Amniotic epithelial cell (primary cell): Measurements from ENCODE around the gene CNGB1.
"Not testable (repeated sequence)": the region's sequence is repeated elsewhere in the genome, so short reads cannot be mapped to it uniquely, and the experiment has no call there.

Experiments used
- DNase-seq: peaks from one replicate; pipeline ENCODE4 v3.0.0-alpha.2; 2010; ENCODE audit warnings: low read depth

Gene CNGB1

DNA sequence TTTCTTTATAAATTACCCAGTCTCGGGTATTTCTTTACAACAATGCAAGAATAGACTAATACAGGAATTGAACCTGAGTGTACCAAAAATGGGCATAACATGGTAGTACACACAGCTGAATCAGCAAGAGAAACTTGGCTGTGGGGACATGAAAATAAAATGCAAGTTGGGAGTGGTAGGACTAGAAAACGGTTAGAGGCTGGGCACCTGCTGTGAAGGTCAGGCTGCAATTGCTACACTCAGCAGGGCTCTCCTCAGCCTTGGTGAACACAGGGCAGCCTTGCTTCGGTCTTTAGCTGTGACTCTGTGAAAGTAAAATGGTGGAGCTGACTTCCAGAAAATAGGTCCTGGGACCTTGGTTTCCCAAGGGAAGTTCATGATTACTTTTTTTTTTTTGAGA, 45.6 kb downstream of the CNGB1 start:
- DNase-seq, result no peak

- no peak for DNase-seq
Observed at GRCh38 chr16:57924514-57924913, 46.4 kb downstream of the CNGB1 start.

DNA sequence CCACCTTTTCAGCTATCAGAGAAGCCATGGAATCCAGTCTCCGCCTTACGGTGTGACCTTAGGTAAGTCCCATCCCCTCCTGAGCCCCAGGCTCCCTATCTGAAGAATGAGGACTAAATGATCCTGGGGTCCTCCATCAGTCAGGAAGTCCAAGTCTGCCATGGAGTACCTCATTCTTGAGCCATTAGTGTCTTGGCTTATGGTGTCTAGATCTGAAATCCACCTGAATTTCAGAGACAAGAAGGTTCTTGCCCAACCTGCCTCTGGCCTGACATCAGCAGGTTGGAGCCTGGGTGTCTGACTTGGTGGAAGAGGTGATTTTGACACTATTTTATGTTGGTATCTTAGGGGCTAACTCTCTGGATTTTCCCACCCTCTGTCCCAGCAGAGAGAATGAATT, 47.1 kb downstream of the CNGB1 start:
- no peak for DNase-seq

DNA sequence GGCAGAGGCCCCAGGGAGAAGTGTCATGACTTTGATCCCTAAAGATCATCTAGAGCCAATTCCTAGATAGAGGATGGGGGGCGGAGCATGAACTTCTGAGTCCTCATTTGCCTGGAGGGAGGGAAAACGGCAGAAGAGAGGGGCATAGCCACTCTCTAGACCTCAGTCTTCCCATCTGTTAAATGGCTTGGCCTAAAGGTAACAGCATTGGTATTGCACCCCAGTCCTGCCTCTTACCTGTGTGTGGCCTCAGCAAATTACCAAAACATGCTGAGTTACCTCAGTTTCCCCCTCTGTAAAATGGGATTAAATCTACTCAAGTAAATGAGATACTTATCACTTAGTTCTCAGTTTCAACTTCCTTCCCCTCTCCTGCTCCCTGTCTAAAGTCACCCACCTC, 47.5 kb downstream of the CNGB1 start:
- no peak for DNase-seq

- DNase-seq, result no peak
Observed at GRCh38 chr16:57920880-57921229, 50.1 kb downstream of the CNGB1 start.

- no peak for DNase-seq
Observed at GRCh38 chr16:57920215-57920879, 50.6 kb downstream of the CNGB1 start.

GRCh38 chr16:57918994-57919393, 51.9 kb downstream of the CNGB1 start:
- DNase-seq, result no peak

- no peak for DNase-seq
Observed at GRCh38 chr16:57918444-57918843, 52.5 kb downstream of the CNGB1 start.

DNA sequence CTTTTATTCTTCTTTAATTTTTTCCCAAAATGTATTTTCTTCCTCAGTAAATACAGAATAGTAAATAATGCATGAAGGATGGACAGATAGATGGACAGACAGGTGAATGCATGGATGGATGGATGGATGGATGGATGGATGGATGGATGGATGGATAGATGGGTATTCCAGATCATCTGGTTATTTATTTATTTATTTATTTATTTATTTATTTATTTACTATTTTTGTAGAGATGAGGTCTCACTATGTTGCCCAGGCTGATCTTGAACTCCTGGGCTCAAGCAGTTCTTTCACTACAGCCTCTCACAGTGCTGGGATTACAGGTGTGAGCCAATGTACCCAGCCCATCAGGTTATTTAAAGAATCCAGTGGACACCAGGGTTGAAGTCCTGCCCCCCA, 53.0 kb downstream of the CNGB1 start:
- not testable (repeated sequence) for DNase-seq

- not testable (repeated sequence) for DNase-seq
Observed at GRCh38 chr16:57917489-57917888, 53.4 kb downstream of the CNGB1 start.

DNA sequence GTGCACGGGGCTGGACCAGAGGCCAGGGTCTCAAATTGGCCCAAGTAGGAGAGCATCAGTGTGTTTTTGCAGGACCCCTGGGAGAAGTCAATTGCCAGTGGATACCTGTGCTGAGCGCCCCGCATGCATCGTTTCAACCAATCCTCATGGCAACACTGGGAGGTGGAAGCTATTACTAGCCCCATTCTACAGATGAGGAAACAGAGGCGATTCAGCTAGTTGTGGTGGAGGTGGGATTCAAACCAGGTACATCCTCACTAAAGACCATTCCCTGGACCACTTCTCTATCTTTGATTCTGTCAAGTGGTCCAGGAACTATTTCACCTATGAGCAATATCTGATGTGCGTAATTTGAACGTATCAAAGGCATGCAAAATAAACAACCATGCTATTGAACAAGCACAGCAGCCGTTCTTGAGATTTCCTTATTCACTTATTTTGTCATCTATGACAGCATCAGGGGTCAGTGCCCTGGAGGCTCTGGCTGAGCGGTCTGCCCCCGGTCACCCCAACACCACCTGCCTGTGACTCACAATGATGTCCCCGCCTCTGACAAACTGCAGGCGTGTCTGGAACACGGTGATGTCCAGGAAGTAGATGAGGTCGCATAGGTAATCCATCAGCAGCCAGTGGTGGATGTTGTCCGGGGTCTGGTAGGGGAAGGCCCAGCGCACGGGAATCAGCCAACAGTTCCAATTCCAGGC, 54.0 kb downstream of the CNGB1 start:
- DNase-seq, result no peak

GRCh38 chr16:57915811-57916488, 55.0 kb downstream of the CNGB1 start:
- no peak for DNase-seq

GRCh38 chr16:57915267-57915666, 55.7 kb downstream of the CNGB1 start:
- DNase-seq, result no peak

DNA sequence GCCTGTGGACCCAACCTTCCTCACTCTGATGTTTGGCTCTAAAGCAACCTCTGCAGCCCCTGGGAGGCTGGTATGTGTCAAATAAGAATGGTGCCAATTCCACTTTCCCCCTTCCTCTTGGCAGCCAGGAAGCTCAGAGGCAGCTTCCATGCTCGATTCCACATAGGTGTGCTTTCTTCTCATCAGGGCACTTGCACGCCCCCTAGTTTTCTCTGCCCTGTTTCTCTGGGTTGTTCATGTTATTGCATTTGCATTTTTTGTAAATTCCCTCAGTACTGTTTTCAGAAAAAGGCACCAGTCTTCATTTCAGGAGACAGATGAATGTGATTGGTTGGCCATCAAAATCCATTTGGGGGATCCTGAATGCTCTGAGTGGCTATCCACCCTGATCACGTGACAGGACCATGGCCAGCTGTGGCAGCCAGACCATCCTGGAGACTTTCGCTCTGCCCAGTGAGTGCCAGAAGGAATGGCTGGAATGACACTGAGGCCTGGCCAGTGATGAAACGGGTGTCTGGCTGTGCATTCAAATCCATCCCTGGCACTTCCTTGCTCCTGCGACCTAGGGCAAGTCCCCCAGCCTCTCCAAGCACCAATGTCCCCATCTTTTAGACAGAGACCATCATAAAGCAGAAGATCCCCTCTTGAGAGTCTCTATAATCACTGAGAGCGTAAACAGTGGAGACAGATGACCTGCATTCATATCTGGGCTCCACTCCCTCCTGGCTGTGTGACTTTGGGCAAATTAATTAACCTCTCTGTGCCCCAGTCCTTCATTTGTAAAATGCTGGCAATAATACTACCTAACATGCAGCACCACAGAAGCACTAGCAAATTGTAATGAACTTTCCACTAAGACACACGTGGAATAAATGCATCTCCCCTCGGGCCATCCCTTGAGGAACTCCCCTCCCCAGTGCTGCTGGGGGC, 56.4 kb downstream of the CNGB1 start:
- DNase-seq, result no peak

DNA sequence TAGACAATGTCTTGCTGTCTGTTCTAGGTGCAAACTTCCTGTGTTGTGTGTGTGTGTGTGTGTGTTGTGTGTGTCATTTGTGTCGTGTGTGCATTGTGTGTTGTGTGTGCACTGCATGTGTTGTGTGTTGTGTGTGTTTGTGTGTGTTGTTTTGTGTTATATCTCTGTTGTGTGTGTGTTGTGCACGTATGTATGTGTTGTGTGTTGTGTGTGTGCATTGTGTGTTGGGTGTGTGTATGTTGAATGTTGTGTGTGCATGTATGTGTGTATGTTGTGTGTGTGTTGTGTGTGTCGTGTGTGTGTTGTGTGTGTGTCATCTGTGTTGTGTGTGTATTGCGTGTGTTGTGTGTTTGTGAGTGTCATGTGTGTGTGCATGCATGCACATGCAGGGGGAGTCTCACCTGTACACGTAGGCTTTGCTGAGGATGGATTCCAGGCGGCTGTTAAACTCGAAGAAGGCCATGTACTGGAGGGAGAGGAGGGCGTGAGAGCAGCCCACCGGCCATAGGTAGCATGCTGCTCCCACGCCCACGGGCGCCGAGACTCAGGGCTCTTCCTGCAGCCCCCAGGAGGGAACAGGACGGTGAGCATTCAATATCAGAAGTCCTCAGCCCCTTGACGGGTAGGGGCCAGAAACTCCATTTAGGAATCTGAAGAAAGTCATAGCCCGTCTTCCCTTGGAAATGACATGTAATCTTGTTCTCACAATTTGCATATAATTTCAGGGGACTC, 58.2 kb downstream of the CNGB1 start:
- no peak for DNase-seq

- no peak for DNase-seq
Observed at GRCh38 chr16:57911743-57912142, 59.2 kb downstream of the CNGB1 start.

GRCh38 chr16:57910696-57911095, 60.2 kb downstream of the CNGB1 start:
- no peak for DNase-seq

DNA sequence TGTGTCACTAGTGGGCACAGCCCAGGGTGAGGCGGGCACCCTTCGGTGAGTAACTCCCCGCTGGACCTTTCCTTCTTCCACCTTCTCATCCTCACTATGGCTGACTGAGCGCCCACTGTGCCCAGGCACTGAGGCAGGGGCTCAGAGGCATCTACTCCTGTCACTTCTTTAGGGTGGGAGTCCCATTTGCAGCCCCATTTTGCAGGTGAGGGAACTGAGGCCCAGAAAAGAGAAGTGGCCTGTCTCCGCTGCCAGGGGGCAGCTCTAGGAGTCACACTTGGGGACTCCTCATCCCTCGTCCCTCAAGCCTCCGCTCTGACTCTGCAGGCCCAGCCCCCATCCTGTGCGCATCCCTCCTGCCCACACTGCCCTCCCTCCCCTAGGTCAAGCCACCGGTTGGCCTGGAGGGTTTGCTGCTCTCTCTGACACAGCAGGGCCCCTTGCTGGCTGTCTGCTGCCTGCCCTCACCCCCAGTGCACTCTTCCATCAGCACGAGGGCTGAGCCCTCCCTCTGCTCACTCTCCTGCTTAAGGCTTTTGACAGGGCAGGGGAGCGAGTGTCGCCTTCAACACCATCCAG, 62.4 kb downstream of the CNGB1 start:
- DNase-seq, result no peak

- no peak for DNase-seq
Observed at GRCh38 chr16:57906382-57907316, 64.3 kb downstream of the CNGB1 start.

- no peak for DNase-seq
Observed at GRCh38 chr16:57904101-57904500, 66.8 kb downstream of the CNGB1 start.
